GM19240 (cell line): Measurements from ENCODE around the gene JAKMIP1.
"Not testable (repeated sequence)": the region's sequence is repeated elsewhere in the genome, so short reads cannot be mapped to it uniquely, and the experiment has no call there.

Source experiments
- DNase-seq: peaks from one replicate; pipeline ENCODE4 v3.0.0; 2011; ENCODE audit warnings: low spot score; ENCODE audit not compliant: insufficient read length

Gene JAKMIP1

GRCh38 chr4:6148506-6149205, 51.7 kb downstream of the JAKMIP1 start:
- no peak for DNase-seq

- DNase-seq = no peak
Observed at GRCh38 chr4:6147441-6147840, 52.9 kb downstream of the JAKMIP1 start.

GRCh38 chr4:6143603-6144181, 56.7 kb downstream of the JAKMIP1 start:
- DNase-seq = no peak

- DNase-seq = no peak
Observed at GRCh38 chr4:6142935-6143602, 57.3 kb downstream of the JAKMIP1 start.

GRCh38 chr4:6142511-6142910, 57.8 kb downstream of the JAKMIP1 start:
- DNase-seq = no peak

- DNase-seq = no peak
Observed at GRCh38 chr4:6141554-6141953, 58.8 kb downstream of the JAKMIP1 start.

GRCh38 chr4:6141021-6141420, 59.3 kb downstream of the JAKMIP1 start:
- DNase-seq = not testable (repeated sequence)

GRCh38 chr4:6137747-6138135, 62.6 kb downstream of the JAKMIP1 start:
- DNase-seq = no peak

- DNase-seq = no peak
Observed at GRCh38 chr4:6137027-6137746, 63.2 kb downstream of the JAKMIP1 start.

- DNase-seq = peak; percentile 50
Observed at GRCh38 chr4:6134612-6135220, 65.6 kb downstream of the JAKMIP1 start.

GRCh38 chr4:6132716-6133115, 67.6 kb downstream of the JAKMIP1 start:
- DNase-seq = no peak

GRCh38 chr4:6128221-6128850, 72.0 kb downstream of the JAKMIP1 start:
- DNase-seq = no peak

- DNase-seq = no peak
Observed at GRCh38 chr4:6126971-6127745, 73.2 kb downstream of the JAKMIP1 start.

- DNase-seq = no peak
Observed at GRCh38 chr4:6125103-6125651, 75.2 kb downstream of the JAKMIP1 start.

GRCh38 chr4:6124386-6125102, 75.8 kb downstream of the JAKMIP1 start:
- no peak for DNase-seq

- no peak for DNase-seq
Observed at GRCh38 chr4:6123976-6124375, 76.4 kb downstream of the JAKMIP1 start.

GRCh38 chr4:6123541-6123940, 76.8 kb downstream of the JAKMIP1 start:
- no peak for DNase-seq

- DNase-seq = no peak
Observed at GRCh38 chr4:6123116-6123515, 77.2 kb downstream of the JAKMIP1 start.

- no peak for DNase-seq
Observed at GRCh38 chr4:6122496-6122895, 77.9 kb downstream of the JAKMIP1 start.
